HepG2 (cell line): ENCODE data around the gene FUCA1. TPM values are rescaled to one million over a fixed set of nuclear protein-coding genes. Genes with fewer than 3 reads are reported as not detected.

Experiments used
- ARNT ChIP-seq: fragments of 450-650 bp; IDR thresholded peaks from 2 replicates; pipeline ENCODE4 v1.6.1; 2017
- ATF7-NPFF ChIP-seq: sonication (generic); formaldehyde crosslinking; IDR thresholded peaks from 2 replicates; pipeline ENCODE4 v1.8.1; 2023; ENCODE audit warnings: mild to moderate bottlenecking, low read depth, missing genetic modification reagents, moderate library complexity
- BRCA1 ChIP-seq: sonication (generic); formaldehyde crosslinking; IDR thresholded peaks from 2 replicates; pipeline ENCODE4 v1.4.0; 2020; ENCODE audit warnings: missing genetic modification reagents
- DR1 ChIP-seq: sonication (generic); formaldehyde crosslinking; IDR thresholded peaks from 2 replicates; pipeline ENCODE4 v1.8.0; 2021; ENCODE audit warnings: mild to moderate bottlenecking, missing genetic modification reagents, inconsistent platforms
- EP300 ChIP-seq, 3 experiments: sonication (generic) in 1 of 3; formaldehyde crosslinking in 1 of 3; IDR thresholded peaks; 2 replicates each; pipeline versions ENCODE4 v1.5.1 to v1.6.1; 2011 to 2020; ENCODE audit warnings: low read depth in 2 of 3, low read length in 2 of 3, borderline replicate concordance in 1 of 3, improper control_type of control experiment in 1 of 3, mild to moderate bottlenecking in 1 of 3, missing genetic modification reagents in 1 of 3, moderate library complexity in 1 of 3
- GABPB1 ChIP-seq: IDR thresholded peaks from 2 replicates; pipeline ENCODE4 v1.6.1; 2016; ENCODE audit warnings: mild to moderate bottlenecking, missing genetic modification reagents, moderate library complexity, missing compliant biosample characterization
- PAX8 ChIP-seq: sonication (generic); formaldehyde crosslinking; IDR thresholded peaks from 2 replicates; pipeline ENCODE4 v1.8.0; 2022; ENCODE audit warnings: mild to moderate bottlenecking, missing genetic modification reagents, borderline replicate concordance
- PHF5A ChIP-seq: IDR thresholded peaks from one replicate; pipeline ENCODE4 v1.6.1; 2018; ENCODE audit warnings: low read depth, missing genetic modification reagents; ENCODE audit not compliant: unreplicated experiment
- SKI ChIP-seq: fragments of 450-650 bp; IDR thresholded peaks from one replicate; pipeline ENCODE4 v1.6.1; 2018; ENCODE audit warnings: mild to moderate bottlenecking; ENCODE audit not compliant: partially characterized antibody
- ZNF232 ChIP-seq: sonication (generic); formaldehyde crosslinking; IDR thresholded peaks from 2 replicates; pipeline ENCODE4 v1.4.0; 2020; ENCODE audit warnings: missing genetic modification reagents, borderline replicate concordance
- ZNF44 ChIP-seq: sonication (generic); formaldehyde crosslinking; IDR thresholded peaks from 2 replicates; pipeline ENCODE4 v1.5.1; 2020; ENCODE audit warnings: mild to moderate bottlenecking, missing genetic modification reagents
- ZNF556 ChIP-seq: sonication (generic); formaldehyde crosslinking; IDR thresholded peaks from 2 replicates; pipeline ENCODE4 v1.4.0; 2020; ENCODE audit warnings: mild to moderate bottlenecking, missing genetic modification reagents, borderline replicate concordance
- ZNF557 ChIP-seq: sonication (generic); formaldehyde crosslinking; IDR thresholded peaks from 2 replicates; pipeline ENCODE4 v1.4.0; 2020; ENCODE audit warnings: missing genetic modification reagents
- ZNF709 ChIP-seq: sonication (generic); formaldehyde crosslinking; IDR thresholded peaks from 2 replicates; pipeline ENCODE4 v1.5.0; 2020; ENCODE audit warnings: mild to moderate bottlenecking, missing genetic modification reagents
- ZNF713 ChIP-seq: sonication (generic); formaldehyde crosslinking; IDR thresholded peaks from 2 replicates; pipeline ENCODE4 v1.4.0; 2020; ENCODE audit warnings: mild to moderate bottlenecking, missing genetic modification reagents
- polyA plus RNA-seq, 8 experiments: library from polyadenylated mRNA; depleted of rRNA in 3 of 8; stranded (reverse) in 7 of 8; unstranded in 1 of 8; fragments of >200 nt; fragmentation: Illumina TruSeq in 4 of 8; extraction: Trizol in 4 of 8; gene quantifications; 2 replicates each; pipeline versions ENCODE4 v1.2.1 to v1.2.3, GENCODE V29; 2011 to 2016; ENCODE audit warnings: low read depth in 4 of 8, missing spikeins in 1 of 8, mixed read lengths in 1 of 8; ENCODE audit not compliant: insufficient read depth in 1 of 8
- total RNA-seq, 5 experiments: library from RNA; depleted of rRNA; stranded (reverse); fragments of >200 nt; fragmentation: Illumina TruSeq; extraction: Trizol; gene quantifications; 2 replicates each; pipeline ENCODE4 v1.2.3, GENCODE V29; 2016; ENCODE audit warnings: low read depth in 1 of 5
- TF ChIP-seq, protein P1 (sequence below): IDR thresholded peaks from 2 replicates; pipeline ENCODE4 v1.6.1; 2012; ENCODE audit warnings: low read depth, low read length, improper control_type of control experiment
- TF ChIP-seq, protein P2 (sequence below): sonication (generic); formaldehyde crosslinking; IDR thresholded peaks from 2 replicates; pipeline ENCODE4 v1.8.1; 2023; ENCODE audit warnings: mild to moderate bottlenecking, missing genetic modification reagents
- TF ChIP-seq, protein P3 (sequence below): sonication (generic); formaldehyde crosslinking; IDR thresholded peaks from 2 replicates; pipeline ENCODE4 v1.8.1; 2023; ENCODE audit warnings: missing genetic modification reagents, inconsistent platforms, borderline replicate concordance
- TF ChIP-seq, protein P4 (sequence below): IDR thresholded peaks from 2 replicates; pipeline ENCODE4 v1.6.1; 2012; ENCODE audit warnings: low read length, improper control_type of control experiment
- TF ChIP-seq, protein P5 (sequence below): sonication (generic); formaldehyde crosslinking; conservative IDR thresholded peaks from 2 replicates; pipeline ENCODE4 v1.8.0; 2022; ENCODE audit warnings: low read depth, missing genetic modification reagents

Gene FUCA1
- total and polyA plus RNA-seq, 2 of the 13 experiments (the other 11 are each of a cell fraction or from before 2014, with no cell fraction given) = 32.7 to 33.6 TPM

DNA sequence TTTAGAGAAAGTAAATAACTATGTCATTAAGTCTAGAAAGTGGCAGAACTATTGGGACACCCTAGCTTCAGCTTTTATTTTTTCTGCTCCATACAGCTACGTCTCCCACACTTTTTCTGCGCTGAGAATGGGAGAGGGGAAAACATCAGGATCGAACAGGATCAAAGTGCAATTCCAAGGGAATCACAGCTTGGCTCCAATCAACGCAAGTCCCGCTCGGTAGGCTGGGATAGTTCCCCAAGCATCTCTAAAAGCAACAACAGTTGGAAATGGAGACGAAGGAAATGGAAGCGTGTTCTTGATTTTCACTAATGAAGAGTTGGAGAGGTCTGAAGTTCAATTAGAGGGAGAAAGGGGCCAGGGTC lies 43.4 kb downstream of the FUCA1 start (continued):
- TF ChIP-seq, protein P1, sequence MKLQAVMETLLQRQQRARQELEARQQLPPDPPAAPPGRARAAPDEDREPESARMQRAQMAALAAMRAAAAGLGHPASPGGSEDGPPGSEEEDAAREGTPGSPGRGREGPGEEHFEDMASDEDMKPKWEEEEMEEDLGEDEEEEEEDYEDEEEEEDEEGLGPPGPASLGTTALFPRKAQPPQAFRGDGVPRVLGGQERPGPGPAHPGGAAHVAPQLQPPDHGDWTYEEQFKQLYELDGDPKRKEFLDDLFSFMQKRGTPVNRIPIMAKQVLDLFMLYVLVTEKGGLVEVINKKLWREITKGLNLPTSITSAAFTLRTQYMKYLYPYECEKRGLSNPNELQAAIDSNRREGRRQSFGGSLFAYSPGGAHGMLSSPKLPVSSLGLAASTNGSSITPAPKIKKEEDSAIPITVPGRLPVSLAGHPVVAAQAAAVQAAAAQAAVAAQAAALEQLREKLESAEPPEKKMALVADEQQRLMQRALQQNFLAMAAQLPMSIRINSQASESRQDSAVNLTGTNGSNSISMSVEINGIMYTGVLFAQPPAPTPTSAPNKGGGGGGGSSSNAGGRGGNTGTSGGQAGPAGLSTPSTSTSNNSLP = peak; percentile 56; the same call in 1 of the 2 replicates
- TF ChIP-seq ARNT (no peak), ZNF709 (CRISPR knock-in tag) (no peak), ZNF713 (CRISPR knock-in tag) (0 out of 2 replicates have a peak, but pooled peaks have one; percentile 20), GABPB1 (CRISPR knock-in tag) (no peak), EP300 (IDR thresholded peaks at IDR 0.05; ENCODE audit: low read depth in 2 of 2, low read length in 2 of 2) (no peak), EP300 (CRISPR knock-in tag; IDR thresholded peaks at IDR 0.05; ENCODE audit: borderline replicate concordance) (no peak), PHF5A (CRISPR knock-in tag) (no peak), DR1 (CRISPR knock-in tag) (no peak), SKI (no peak), ZNF44 (CRISPR knock-in tag) (no peak), ZNF556 (no peak), ZNF557 (CRISPR knock-in tag) (no peak), ATF7-NPFF (no peak), ZNF232 (CRISPR knock-in tag) (no peak), BRCA1 (CRISPR knock-in tag) (no peak), PAX8 (CRISPR knock-in tag) (no peak)
- TF ChIP-seq, protein P2, sequence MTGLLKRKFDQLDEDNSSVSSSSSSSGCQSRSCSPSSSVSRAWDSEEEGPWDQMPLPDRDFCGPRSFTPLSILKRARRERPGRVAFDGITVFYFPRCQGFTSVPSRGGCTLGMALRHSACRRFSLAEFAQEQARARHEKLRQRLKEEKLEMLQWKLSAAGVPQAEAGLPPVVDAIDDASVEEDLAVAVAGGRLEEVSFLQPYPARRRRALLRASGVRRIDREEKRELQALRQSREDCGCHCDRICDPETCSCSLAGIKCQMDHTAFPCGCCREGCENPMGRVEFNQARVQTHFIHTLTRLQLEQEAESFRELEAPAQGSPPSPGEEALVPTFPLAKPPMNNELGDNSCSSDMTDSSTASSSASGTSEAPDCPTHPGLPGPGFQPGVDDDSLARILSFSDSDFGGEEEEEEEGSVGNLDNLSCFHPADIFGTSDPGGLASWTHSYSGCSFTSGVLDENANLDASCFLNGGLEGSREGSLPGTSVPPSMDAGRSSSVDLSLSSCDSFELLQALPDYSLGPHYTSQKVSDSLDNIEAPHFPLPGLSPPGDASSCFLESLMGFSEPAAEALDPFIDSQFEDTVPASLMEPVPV (CRISPR knock-in tag) = no peak
- TF ChIP-seq, protein P3, sequence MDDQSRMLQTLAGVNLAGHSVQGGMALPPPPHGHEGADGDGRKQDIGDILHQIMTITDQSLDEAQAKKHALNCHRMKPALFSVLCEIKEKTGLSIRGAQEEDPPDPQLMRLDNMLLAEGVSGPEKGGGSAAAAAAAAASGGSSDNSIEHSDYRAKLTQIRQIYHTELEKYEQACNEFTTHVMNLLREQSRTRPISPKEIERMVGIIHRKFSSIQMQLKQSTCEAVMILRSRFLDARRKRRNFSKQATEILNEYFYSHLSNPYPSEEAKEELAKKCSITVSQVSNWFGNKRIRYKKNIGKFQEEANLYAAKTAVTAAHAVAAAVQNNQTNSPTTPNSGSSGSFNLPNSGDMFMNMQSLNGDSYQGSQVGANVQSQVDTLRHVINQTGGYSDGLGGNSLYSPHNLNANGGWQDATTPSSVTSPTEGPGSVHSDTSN (CRISPR knock-in tag) = no peak
- TF ChIP-seq, protein P4, sequence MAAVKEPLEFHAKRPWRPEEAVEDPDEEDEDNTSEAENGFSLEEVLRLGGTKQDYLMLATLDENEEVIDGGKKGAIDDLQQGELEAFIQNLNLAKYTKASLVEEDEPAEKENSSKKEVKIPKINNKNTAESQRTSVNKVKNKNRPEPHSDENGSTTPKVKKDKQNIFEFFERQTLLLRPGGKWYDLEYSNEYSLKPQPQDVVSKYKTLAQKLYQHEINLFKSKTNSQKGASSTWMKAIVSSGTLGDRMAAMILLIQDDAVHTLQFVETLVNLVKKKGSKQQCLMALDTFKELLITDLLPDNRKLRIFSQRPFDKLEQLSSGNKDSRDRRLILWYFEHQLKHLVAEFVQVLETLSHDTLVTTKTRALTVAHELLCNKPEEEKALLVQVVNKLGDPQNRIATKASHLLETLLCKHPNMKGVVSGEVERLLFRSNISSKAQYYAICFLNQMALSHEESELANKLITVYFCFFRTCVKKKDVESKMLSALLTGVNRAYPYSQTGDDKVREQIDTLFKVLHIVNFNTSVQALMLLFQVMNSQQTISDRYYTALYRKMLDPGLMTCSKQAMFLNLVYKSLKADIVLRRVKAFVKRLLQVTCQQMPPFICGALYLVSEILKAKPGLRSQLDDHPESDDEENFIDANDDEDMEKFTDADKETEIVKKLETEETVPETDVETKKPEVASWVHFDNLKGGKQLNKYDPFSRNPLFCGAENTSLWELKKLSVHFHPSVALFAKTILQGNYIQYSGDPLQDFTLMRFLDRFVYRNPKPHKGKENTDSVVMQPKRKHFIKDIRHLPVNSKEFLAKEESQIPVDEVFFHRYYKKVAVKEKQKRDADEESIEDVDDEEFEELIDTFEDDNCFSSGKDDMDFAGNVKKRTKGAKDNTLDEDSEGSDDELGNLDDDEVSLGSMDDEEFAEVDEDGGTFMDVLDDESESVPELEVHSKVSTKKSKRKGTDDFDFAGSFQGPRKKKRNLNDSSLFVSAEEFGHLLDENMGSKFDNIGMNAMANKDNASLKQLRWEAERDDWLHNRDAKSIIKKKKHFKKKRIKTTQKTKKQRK = no peak
- TF ChIP-seq, protein P5, sequence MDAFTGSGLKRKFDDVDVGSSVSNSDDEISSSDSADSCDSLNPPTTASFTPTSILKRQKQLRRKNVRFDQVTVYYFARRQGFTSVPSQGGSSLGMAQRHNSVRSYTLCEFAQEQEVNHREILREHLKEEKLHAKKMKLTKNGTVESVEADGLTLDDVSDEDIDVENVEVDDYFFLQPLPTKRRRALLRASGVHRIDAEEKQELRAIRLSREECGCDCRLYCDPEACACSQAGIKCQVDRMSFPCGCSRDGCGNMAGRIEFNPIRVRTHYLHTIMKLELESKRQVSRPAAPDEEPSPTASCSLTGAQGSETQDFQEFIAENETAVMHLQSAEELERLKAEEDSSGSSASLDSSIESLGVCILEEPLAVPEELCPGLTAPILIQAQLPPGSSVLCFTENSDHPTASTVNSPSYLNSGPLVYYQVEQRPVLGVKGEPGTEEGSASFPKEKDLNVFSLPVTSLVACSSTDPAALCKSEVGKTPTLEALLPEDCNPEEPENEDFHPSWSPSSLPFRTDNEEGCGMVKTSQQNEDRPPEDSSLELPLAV = no peak
